ENCODE results near the gene KCNE4. TPM values are rescaled to one million over a fixed set of nuclear protein-coding genes. Genes with fewer than 3 reads are reported as not detected.

The KCNE4 gene
- total and polyA plus RNA-seq, 9 of the 15 experiments (the other 6 are each of a cell fraction or from before 2014, with no cell fraction given): not detected

DNA sequence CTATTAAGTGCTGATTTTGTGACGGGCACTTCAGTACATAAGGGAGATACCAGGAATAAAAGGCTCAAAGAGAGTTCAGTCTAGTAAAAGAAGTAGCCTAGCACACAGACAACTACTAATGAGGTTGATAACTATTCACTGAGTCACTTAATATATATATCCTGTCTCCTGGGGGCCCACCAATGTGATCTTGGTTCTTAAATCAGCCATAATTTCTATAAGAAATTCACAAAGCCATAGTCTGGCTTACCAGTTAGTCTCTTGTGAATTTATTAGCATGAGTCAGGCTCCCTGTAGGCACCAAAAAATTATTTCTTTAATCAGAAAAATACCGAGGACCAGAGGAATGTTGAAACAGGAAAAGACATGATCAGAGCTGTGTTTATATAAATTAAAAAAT, 10.4 kb downstream of the KCNE4 start:
- CTCF ChIA-PET (ENCODE audit: low intra/inter-chr PET ratio): interaction anchor here (0.7 kb wide), 1 partner anchor 168 kb away, joined by 3 read pairs; no protein-coding TSS in a partner anchor
- TF ChIP-seq MEIS2 (IDR thresholded peaks at IDR 0.05; ENCODE audit: partially characterized antibody) (no peak), MAZ (CRISPR knock-in tag; conservative IDR thresholded peaks at IDR 0.05 in 1 of 2, IDR thresholded peaks at IDR 0.05 in 1 of 2) (no peak), MCM5 (IDR thresholded peaks at IDR 0.05; ENCODE audit: low read depth) (no peak), ARHGAP35 (IDR thresholded peaks at IDR 0.05; ENCODE audit: partially characterized antibody) (no peak), RBFOX2 (IDR thresholded peaks at IDR 0.05; ENCODE audit: low read depth, low read length) (no peak), ZNF124 (CRISPR knock-in tag; IDR thresholded peaks at IDR 0.05) (no peak), PTRF (tag; IDR thresholded peaks at IDR 0.05) (no peak), TRIM28 (IDR thresholded peaks at IDR 0.05) (no peak), ARID2 (IDR thresholded peaks at IDR 0.05) (no peak)
- TF ChIP-seq, protein P1, sequence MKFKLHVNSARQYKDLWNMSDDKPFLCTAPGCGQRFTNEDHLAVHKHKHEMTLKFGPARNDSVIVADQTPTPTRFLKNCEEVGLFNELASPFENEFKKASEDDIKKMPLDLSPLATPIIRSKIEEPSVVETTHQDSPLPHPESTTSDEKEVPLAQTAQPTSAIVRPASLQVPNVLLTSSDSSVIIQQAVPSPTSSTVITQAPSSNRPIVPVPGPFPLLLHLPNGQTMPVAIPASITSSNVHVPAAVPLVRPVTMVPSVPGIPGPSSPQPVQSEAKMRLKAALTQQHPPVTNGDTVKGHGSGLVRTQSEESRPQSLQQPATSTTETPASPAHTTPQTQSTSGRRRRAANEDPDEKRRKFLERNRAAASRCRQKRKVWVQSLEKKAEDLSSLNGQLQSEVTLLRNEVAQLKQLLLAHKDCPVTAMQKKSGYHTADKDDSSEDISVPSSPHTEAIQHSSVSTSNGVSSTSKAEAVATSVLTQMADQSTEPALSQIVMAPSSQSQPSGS (CRISPR knock-in tag; IDR thresholded peaks at IDR 0.05): no peak
- TF ChIP-seq, protein P2, sequence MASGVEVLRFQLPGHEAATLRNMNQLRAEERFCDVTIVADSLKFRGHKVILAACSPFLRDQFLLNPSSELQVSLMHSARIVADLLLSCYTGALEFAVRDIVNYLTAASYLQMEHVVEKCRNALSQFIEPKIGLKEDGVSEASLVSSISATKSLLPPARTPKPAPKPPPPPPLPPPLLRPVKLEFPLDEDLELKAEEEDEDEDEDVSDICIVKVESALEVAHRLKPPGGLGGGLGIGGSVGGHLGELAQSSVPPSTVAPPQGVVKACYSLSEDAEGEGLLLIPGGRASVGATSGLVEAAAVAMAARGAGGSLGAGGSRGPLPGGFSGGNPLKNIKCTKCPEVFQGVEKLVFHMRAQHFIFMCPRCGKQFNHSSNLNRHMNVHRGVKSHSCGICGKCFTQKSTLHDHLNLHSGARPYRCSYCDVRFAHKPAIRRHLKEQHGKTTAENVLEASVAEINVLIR (CRISPR knock-in tag; IDR thresholded peaks at IDR 0.05): no peak
- TF ChIP-seq, protein P3, sequence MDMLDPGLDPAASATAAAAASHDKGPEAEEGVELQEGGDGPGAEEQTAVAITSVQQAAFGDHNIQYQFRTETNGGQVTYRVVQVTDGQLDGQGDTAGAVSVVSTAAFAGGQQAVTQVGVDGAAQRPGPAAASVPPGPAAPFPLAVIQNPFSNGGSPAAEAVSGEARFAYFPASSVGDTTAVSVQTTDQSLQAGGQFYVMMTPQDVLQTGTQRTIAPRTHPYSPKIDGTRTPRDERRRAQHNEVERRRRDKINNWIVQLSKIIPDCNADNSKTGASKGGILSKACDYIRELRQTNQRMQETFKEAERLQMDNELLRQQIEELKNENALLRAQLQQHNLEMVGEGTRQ (CRISPR knock-in tag; IDR thresholded peaks at IDR 0.05): no peak
- TF ChIP-seq, protein P4, sequence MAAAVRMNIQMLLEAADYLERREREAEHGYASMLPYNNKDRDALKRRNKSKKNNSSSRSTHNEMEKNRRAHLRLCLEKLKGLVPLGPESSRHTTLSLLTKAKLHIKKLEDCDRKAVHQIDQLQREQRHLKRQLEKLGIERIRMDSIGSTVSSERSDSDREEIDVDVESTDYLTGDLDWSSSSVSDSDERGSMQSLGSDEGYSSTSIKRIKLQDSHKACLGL (CRISPR knock-in tag; IDR thresholded peaks at IDR 0.05; ENCODE audit: borderline replicate concordance, poor library complexity, severe bottlenecking): no peak
- TF ChIP-seq, protein P5, sequence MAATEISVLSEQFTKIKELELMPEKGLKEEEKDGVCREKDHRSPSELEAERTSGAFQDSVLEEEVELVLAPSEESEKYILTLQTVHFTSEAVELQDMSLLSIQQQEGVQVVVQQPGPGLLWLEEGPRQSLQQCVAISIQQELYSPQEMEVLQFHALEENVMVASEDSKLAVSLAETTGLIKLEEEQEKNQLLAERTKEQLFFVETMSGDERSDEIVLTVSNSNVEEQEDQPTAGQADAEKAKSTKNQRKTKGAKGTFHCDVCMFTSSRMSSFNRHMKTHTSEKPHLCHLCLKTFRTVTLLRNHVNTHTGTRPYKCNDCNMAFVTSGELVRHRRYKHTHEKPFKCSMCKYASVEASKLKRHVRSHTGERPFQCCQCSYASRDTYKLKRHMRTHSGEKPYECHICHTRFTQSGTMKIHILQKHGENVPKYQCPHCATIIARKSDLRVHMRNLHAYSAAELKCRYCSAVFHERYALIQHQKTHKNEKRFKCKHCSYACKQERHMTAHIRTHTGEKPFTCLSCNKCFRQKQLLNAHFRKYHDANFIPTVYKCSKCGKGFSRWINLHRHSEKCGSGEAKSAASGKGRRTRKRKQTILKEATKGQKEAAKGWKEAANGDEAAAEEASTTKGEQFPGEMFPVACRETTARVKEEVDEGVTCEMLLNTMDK (IDR thresholded peaks at IDR 0.05; ENCODE audit: borderline replicate concordance, insufficient read depth, low read depth, low read length, poor library complexity, severe bottlenecking): no peak
- TF ChIP-seq, protein P6, sequence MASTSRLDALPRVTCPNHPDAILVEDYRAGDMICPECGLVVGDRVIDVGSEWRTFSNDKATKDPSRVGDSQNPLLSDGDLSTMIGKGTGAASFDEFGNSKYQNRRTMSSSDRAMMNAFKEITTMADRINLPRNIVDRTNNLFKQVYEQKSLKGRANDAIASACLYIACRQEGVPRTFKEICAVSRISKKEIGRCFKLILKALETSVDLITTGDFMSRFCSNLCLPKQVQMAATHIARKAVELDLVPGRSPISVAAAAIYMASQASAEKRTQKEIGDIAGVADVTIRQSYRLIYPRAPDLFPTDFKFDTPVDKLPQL (IDR thresholded peaks at IDR 0.05; ENCODE audit: extremely low read depth, insufficient read length): no peak
- Histone ChIP-seq H3K79me2 (ENCODE audit: control insufficient read depth, insufficient read depth, low read length) (no peaks in the 10 kb centered on the region), H3K9ac (ENCODE audit: insufficient read depth in 1 of 2, low read depth in 2 of 2, low read length in 2 of 2) (no peak overlapping the region), H3K9me1 (ENCODE audit: control insufficient read depth, insufficient read depth, low read length) (no peaks in the 10 kb centered on the region), H3K27ac (ENCODE audit: extremely low read depth, low read depth, low read length) (no peak overlapping the region), H3K9me3 (replicated peaks; ENCODE audit: control insufficient read depth, insufficient read depth, low read depth, low read length) (no peaks in the 10 kb centered on the region), H4K20me1 (replicated peaks; ENCODE audit: control insufficient read depth, insufficient read depth, low read length) (no peaks in the 10 kb centered on the region), H3K4me1 (replicated peaks in 1 of 2; ENCODE audit: control insufficient read depth in 2 of 2, insufficient read depth in 2 of 2, low read length in 2 of 2) (peaks cover 0 to 15% of the 10 kb centered on the region in 2 experiments; a peak in 3 of 5 replicates), H3K4me3 (no peak overlapping the region), H3K36me3 (ENCODE audit: control insufficient read depth, insufficient read depth, low read length) (no peaks in the 10 kb centered on the region), H2AFZ (ENCODE audit: low read depth, low read length) (no peak overlapping the region), H3K4me2 (ENCODE audit: insufficient read depth, low read length) (no peak overlapping the region), H3K27me3 (ENCODE audit: control insufficient read depth in 2 of 2, insufficient read depth in 2 of 2, low read length in 2 of 2) (no peaks in the 10 kb centered on the region)
- POLR2A ChIA-PET: no interaction called here
- in situ Hi-C loops (cut with MboI): no loop called here
- ATAC-seq: no peak
- no peak for FAIRE-seq
- WGBS (ENCODE audit: insufficient coverage, low coverage, missing lambda C conversion rate): 8% methylated on average over 2 of the region's 2 CpGs
- intact Hi-C loops (cut with micrococcal nuclease): no loop called here
- no peak for DNase-seq (ENCODE audit: extremely low read depth in 1 of 4, low spot score in 3 of 4)
- BruUV-seq (replicated peaks): no TSS peak
